H1 (cell line): ENCODE data around the gene TOPORS. TPM values are rescaled to one million over a fixed set of nuclear protein-coding genes. Genes with fewer than 3 reads are reported as not detected.
"Not testable (repeated sequence)": the region's sequence is repeated elsewhere in the genome, so short reads cannot be mapped to it uniquely, and the experiment has no call there.

Experiments used
- CTCF ChIA-PET: fragments of 300-600 bp; sonication (Branson Sonifier 250); formaldehyde crosslinking; loops from one replicate; lab custom pipeline; 2021; ENCODE audit not compliant: partially characterized antibody; lab: Charles Lee
- POLR2A ChIA-PET: fragments of 300-600 bp; sonication (Branson Sonifier 250); formaldehyde crosslinking; loops from one replicate; lab custom pipeline; 2021; ENCODE audit warnings: inconsistent platforms; ENCODE audit not compliant: partially characterized antibody; lab: Charles Lee
- DNase-seq, 2 experiments: peaks; one replicate each; pipeline versions ENCODE4 v3.0.0 to v3.0.0-alpha.2; 2010 to 2022; ENCODE audit warnings: low spot score in 2 of 2, low read depth in 1 of 2, mixed read lengths in 1 of 2
- FAIRE-seq: peaks from 2 replicates; lab custom pipeline; 2011; peaks lifted over from hg19 to GRCh38; lab: Jason Lieb, UNC
- H2AFZ ChIP-seq: 2 replicates; pipeline ENCODE4 v1.8.1; 2012; ENCODE audit warnings: low read length, inconsistent platforms
- H2AK5ac ChIP-seq: 2 replicates; pipeline ENCODE4 v1.6.1; 2013; ENCODE audit warnings: low read depth, low read length
- H2BK120ac ChIP-seq: replicated peaks from 2 replicates; pipeline ENCODE3; 2013; ENCODE audit warnings: low read depth, low read length, inconsistent platforms
- H2BK12ac ChIP-seq: 2 replicates; pipeline ENCODE4 v1.6.1; 2013; ENCODE audit warnings: low read depth, low read length
- H2BK15ac ChIP-seq: 2 replicates; pipeline ENCODE4 v1.6.1; 2013; ENCODE audit warnings: low read length
- H2BK20ac ChIP-seq: 2 replicates; pipeline ENCODE4 v1.6.1; 2013; ENCODE audit warnings: low read length
- H2BK5ac ChIP-seq: 2 replicates; pipeline ENCODE4 v1.6.1; 2013; ENCODE audit warnings: low read depth, low read length
- H3K14ac ChIP-seq: 2 replicates; pipeline ENCODE4 v1.6.1; 2013; ENCODE audit warnings: inconsistent platforms; ENCODE audit not compliant: insufficient read length
- H3K18ac ChIP-seq: 2 replicates; pipeline ENCODE4 v1.6.1; 2013; ENCODE audit warnings: low read length; ENCODE audit errors: extremely low read depth
- H3K23ac ChIP-seq: 2 replicates; pipeline ENCODE4 v1.6.1; 2013; ENCODE audit warnings: inconsistent platforms; ENCODE audit not compliant: insufficient read length
- H3K23me2 ChIP-seq: 2 replicates; pipeline ENCODE4 v1.6.1; 2013; ENCODE audit warnings: low read depth, low read length
- H3K27ac ChIP-seq: 2 replicates; pipeline ENCODE4 v1.6.1; 2011; ENCODE audit warnings: low read depth, low read length, inconsistent platforms
- H3K27me3 ChIP-seq, 4 experiments: replicated peaks in 1 of 4; 1 replicate in 1 of 4; 2 replicates in 3 of 4; pipeline versions ENCODE4 v1.6.1 to v1.8.1; 2011 to 2013; ENCODE audit warnings: low read length in 3 of 4, mild to moderate bottlenecking in 3 of 4, inconsistent platforms in 2 of 4, mixed read lengths in 2 of 4, moderate library complexity in 1 of 4; ENCODE audit not compliant: control insufficient read depth in 3 of 4, insufficient read depth in 3 of 4; ENCODE audit errors: extremely low read depth in 1 of 4
- H3K36me3 ChIP-seq, 4 experiments: 2 replicates each; pipeline versions ENCODE4 v1.6.1 to v1.8.1; 2011 to 2013; ENCODE audit warnings: mild to moderate bottlenecking in 4 of 4, low read length in 3 of 4, moderate library complexity in 2 of 4, control low read depth in 1 of 4, inconsistent platforms in 1 of 4; ENCODE audit not compliant: insufficient read depth in 4 of 4, control insufficient read depth in 2 of 4
- H3K4ac ChIP-seq: replicated peaks from 2 replicates; pipeline ENCODE3; 2013; ENCODE audit warnings: low read length, low read depth, mixed read lengths, inconsistent platforms; ENCODE audit not compliant: insufficient read length
- H3K4me1 ChIP-seq, 4 experiments: replicated peaks in 1 of 4; 1 replicate in 1 of 4; 2 replicates in 3 of 4; pipeline versions ENCODE4 v1.6.1 to v1.8.1; 2011 to 2013; ENCODE audit warnings: low read length in 3 of 4, inconsistent platforms in 2 of 4, mixed read lengths in 1 of 4; ENCODE audit not compliant: insufficient read depth in 4 of 4, control insufficient read depth in 3 of 4
- H3K4me2 ChIP-seq, 2 experiments: 2 replicates each; pipeline versions ENCODE4 v1.6.1 to v1.8.1; 2011 to 2013; ENCODE audit warnings: low read depth in 2 of 2, low read length in 2 of 2, control low read depth in 1 of 2, inconsistent platforms in 1 of 2, mild to moderate bottlenecking in 1 of 2; ENCODE audit not compliant: insufficient read depth in 1 of 2
- H3K4me3 ChIP-seq, 4 experiments: fragments of 200-600, 300-600 bp in 1 of 4; sonication (generic), shearing (Covaris generic), sonication (Bioruptor Twin) in 1 of 4; 2 replicates each; pipeline versions ENCODE4 v1.5.1 to v1.8.1; 2011 to 2016; ENCODE audit warnings: low read length in 4 of 4, low read depth in 3 of 4, control low read depth in 2 of 4, inconsistent platforms in 2 of 4, mild to moderate bottlenecking in 2 of 4, mixed read lengths in 1 of 4, moderate library complexity in 1 of 4; ENCODE audit not compliant: insufficient read depth in 2 of 4; ENCODE audit errors: extremely low read depth in 1 of 4
- H3K56ac ChIP-seq: replicated peaks from 2 replicates; pipeline ENCODE3; 2013; ENCODE audit warnings: low read depth, mild to moderate bottlenecking, mixed read lengths, low read length, inconsistent platforms; ENCODE audit not compliant: insufficient read length
- H3K79me1 ChIP-seq: 2 replicates; pipeline ENCODE4 v1.6.1; 2013; ENCODE audit warnings: low read depth, low read length, control low read depth
- H3K79me2 ChIP-seq, 2 experiments: 2 replicates each; pipeline versions ENCODE4 v1.6.1 to v1.8.1; 2012 to 2013; ENCODE audit warnings: low read length in 2 of 2, mild to moderate bottlenecking in 2 of 2, inconsistent platforms in 1 of 2; ENCODE audit not compliant: insufficient read depth in 2 of 2, control insufficient read depth in 1 of 2
- H3K9ac ChIP-seq, 4 experiments: replicated peaks in 1 of 4; 1 replicate in 1 of 4; 2 replicates in 3 of 4; pipeline versions ENCODE4 v1.6.1 to v1.8.1; 2011 to 2013; ENCODE audit warnings: low read depth in 3 of 4, low read length in 3 of 4, control low read depth in 2 of 4, mild to moderate bottlenecking in 2 of 4, moderate library complexity in 2 of 4, inconsistent platforms in 1 of 4; ENCODE audit errors: extremely low read depth in 1 of 4
- H3K9me3 ChIP-seq, 2 experiments: 2 replicates each; pipeline versions ENCODE4 v1.6.1 to v1.8.1; 2012 to 2013; ENCODE audit warnings: mild to moderate bottlenecking in 2 of 2, moderate library complexity in 2 of 2, control low read depth in 1 of 2, inconsistent platforms in 1 of 2, low read depth in 1 of 2, low read length in 1 of 2, mixed read lengths in 1 of 2; ENCODE audit not compliant: insufficient read depth in 2 of 2
- H4K20me1 ChIP-seq, 2 experiments: replicated peaks in 1 of 2; 2 replicates each; pipeline versions ENCODE3 to v1.8.1; 2011 to 2013; ENCODE audit warnings: inconsistent platforms in 2 of 2, low read length in 2 of 2, mild to moderate bottlenecking in 1 of 2; ENCODE audit not compliant: insufficient read depth in 2 of 2, control insufficient read depth in 1 of 2
- H4K5ac ChIP-seq: 2 replicates; pipeline ENCODE4 v1.6.1; 2013; ENCODE audit warnings: low read length, low read depth, mixed read lengths, inconsistent platforms; ENCODE audit not compliant: insufficient read length
- H4K8ac ChIP-seq: 2 replicates; pipeline ENCODE4 v1.8.0; 2013; ENCODE audit warnings: mild to moderate bottlenecking, moderate library complexity, low read length, inconsistent platforms; ENCODE audit not compliant: insufficient read depth; ENCODE audit errors: extremely low read depth
- H4K91ac ChIP-seq: replicated peaks from 2 replicates; pipeline ENCODE3; 2013; ENCODE audit warnings: low read length, mixed read lengths, inconsistent platforms; ENCODE audit not compliant: insufficient read length
- WGBS, 2 experiments: shearing (Covaris generic) in 1 of 2; methylation state at CpG; one replicate each; pipeline versions ENCODE4 v1.1.6 to v1.1.7; 2013 to 2015; ENCODE audit warnings: low lambda C conversion rate in 2 of 2, mixed read lengths in 2 of 2, inconsistent platforms in 1 of 2, low coverage in 1 of 2, missing lambda C conversion rate in 1 of 2; ENCODE audit not compliant: insufficient replicate concordance in 2 of 2, insufficient coverage in 1 of 2, insufficient read length in 1 of 2; ENCODE audit errors: extremely low coverage in 1 of 2, missing lambda C conversion rate in 1 of 2; 5-methylcytosine and 5-hydroxymethylcytosine counted together
- polyA plus RNA-seq, 7 experiments: library from polyadenylated mRNA; depleted of rRNA in 3 of 7; stranded (reverse) in 5 of 7; unstranded in 2 of 7; fragments of >200 nt in 5 of 7; fragments of 200-250 nt in 2 of 7; gene quantifications; 1 replicate in 5 of 7; 2 replicates in 1 of 7; 4 replicates in 1 of 7; pipeline versions ENCODE4 v1.2.1 to v1.2.3, GENCODE V29; 2011 to 2013; ENCODE audit warnings: missing spikeins in 2 of 7, mixed read lengths in 2 of 7
- total RNA-seq: library from RNA; stranded (reverse); fragmentation: NEBNext Ultra II Directional; extraction: Animal tissue kit (Norgen Biotek cat#: 25700); gene quantifications from 2 replicates; pipeline ENCODE4 v1.2.1, GENCODE V29; 2021

Gene TOPORS
- total and polyA plus RNA-seq, 2 of the 8 experiments (the other 6 are each of a cell fraction or from before 2014, with no cell fraction given), result 10.3 to 30.7 TPM

DNA sequence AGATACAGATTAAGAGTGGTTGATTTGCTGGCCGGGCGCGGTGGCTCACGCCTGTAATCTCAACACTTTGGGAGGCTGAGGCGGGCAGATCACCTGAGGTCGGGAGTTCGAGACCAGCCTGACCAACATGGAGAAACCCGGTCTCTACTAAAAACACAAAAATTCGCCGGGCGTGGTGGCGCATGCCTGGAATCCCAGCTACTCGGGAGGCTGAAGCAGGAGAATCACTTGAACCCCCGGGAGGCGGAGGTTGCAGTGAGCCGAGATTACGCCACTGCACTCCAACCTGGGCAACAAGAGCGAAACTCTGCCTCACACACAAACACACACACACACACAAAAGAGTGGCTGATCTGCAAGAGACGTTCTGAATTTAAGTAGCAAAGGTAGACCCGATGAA lies 4.2 kb downstream of the TOPORS start:
- H3K56ac ChIP-seq, H3K4me1 ChIP-seq, DNase-seq, H2BK120ac ChIP-seq, H2BK20ac ChIP-seq, H3K27me3 ChIP-seq, H3K4ac ChIP-seq, H2AK5ac ChIP-seq, H3K79me1 ChIP-seq, H4K91ac ChIP-seq, H3K23ac ChIP-seq, H3K23me2 ChIP-seq, H2BK15ac ChIP-seq, H3K4me3 ChIP-seq, H3K18ac ChIP-seq, POLR2A ChIA-PET, H3K9me3 ChIP-seq, H2AFZ ChIP-seq, H2BK5ac ChIP-seq, H3K27ac ChIP-seq, H4K8ac ChIP-seq, FAIRE-seq, H2BK12ac ChIP-seq, H4K5ac ChIP-seq, H3K9ac ChIP-seq, H3K4me2 ChIP-seq, H3K14ac ChIP-seq: not testable (repeated sequence)
- Histone ChIP-seq H4K20me1 (peaks cover 13 to 19% of the 10 kb centered on the region in 2 experiments), H3K36me3 (peaks cover 2 to 15% (median 7%) of the 10 kb centered on the region in 4 experiments; a peak in 6 of 8 replicates), H3K79me2 (peaks cover 41 to 85% of the 10 kb centered on the region in 2 experiments)
- WGBS, 2 experiments, result 96% methylated on average over 20 of the region's 20 CpGs; no CpG with 5 or more reads in 1 of the 2 experiments
- CTCF ChIA-PET, result interaction anchor here (0.9 to 3.8 kb wide), 7 partner anchors 10 to 170 kb away, joined by 3 to 18 read pairs (median 3); partner anchors contain the start of gene RIGI
